ENCODE data around the gene MESP1.

MESP1 gene

DNA sequence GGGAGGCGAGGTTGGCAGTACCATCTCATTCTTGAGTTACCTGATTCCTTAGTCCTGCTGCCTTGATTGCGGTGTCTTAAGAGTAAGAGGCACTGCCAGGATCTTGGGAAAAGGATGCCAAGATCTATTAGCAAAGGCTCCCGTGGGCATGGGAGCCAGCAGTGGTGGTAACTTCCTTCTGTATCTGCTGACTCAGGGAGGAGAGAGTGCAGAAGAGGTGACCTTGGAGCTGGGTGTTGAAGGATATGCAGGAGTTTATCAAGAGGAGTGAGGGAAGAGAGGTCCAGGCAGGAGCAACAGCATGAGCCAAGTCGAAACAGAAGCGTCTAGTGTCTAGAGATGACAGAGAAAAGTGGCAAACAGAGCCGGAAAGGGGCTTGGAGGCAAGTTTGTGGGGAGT, 29.6 kb upstream of the MESP1 start:
- no peak for DNase-seq

- DNase-seq: no peak
Measured at GRCh38 chr15:89778861-89779260, 27.8 kb upstream of the MESP1 start.

DNA sequence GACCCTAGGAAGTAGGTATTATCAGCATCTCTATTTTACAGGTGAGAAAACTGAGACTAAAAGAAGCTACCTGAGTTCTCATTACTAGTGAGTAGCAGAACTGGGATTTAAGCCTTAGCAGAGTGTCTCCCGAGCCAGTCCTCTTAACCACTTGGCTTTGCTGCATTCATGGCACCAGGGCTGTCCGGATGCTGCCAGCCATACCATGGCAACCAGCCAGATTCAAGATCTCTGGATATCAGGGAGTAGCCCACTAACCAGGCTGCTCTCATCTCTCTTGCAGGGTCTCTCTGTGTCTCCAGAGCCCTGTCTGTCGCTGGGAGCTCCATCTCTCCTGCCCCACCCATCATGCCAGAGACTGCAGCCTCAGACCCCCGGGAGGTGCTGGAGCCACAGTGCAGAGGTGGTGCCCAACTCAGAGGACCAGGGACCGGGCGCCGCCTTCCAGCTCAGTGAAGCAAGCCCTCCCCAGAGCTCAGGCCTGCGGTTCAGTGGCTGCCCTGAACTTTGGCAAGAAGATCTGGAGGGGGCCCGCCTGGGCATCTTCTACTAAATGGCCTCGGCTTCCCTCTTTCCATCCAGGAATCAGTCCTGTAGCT, 26.8 kb upstream of the MESP1 start:
- no peak for DNase-seq

GRCh38 chr15:89777073-89777751, 26.2 kb upstream of the MESP1 start:
- DNase-seq: no peak

- DNase-seq: no peak
Measured at GRCh38 chr15:89776274-89777072, 25.4 kb upstream of the MESP1 start, which contains the start of gene MESP2. Gene MESP2, plus strand, starts transcription at chr15:89776332. Its CDS starts 26 bp downstream, at chr15:89776358.

GRCh38 chr15:89775815-89776214, 24.8 kb upstream of the MESP1 start:
- DNase-seq: no peak

DNA sequence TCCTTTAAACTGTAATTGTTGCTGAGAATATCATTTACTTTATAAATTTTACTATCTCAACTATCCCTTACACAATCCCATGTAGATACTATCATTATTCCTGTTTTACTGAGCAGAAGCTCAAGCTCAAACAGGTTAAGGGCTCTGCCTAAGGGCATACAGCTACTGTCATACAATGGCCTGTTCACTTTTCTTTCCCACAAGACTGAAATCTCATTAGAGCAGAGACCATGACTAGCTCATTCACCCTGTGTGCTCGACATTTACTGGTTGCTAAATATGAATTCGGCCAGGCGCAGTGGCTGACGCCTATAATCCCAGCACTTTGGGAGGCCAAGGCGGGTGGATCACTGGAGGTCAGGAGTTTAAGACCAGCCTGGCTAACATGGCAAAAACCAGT, 23.4 kb upstream of the MESP1 start:
- no peak for DNase-seq

GRCh38 chr15:89772932-89773583, 22.0 kb upstream of the MESP1 start:
- DNase-seq: no peak

DNA sequence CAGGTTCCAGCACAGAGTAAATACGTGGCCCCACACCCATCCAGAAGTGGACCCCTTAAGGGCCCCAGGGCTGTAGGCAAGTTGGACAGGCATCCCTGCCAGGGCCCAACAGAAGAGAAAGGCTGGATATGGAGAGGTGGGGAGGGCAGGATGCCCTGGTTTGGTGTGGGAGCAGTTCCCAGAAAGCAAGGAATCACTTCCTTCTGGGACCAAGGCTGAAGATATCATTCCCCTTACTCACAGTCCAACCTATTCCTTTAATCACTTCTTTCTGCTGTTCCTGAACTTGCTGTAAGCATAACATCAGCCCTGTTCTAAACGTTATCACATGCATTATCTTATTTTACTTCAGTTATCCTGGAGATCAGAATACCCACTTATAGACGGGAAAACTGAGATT, 19.0 kb upstream of the MESP1 start:
- DNase-seq: no peak

DNA sequence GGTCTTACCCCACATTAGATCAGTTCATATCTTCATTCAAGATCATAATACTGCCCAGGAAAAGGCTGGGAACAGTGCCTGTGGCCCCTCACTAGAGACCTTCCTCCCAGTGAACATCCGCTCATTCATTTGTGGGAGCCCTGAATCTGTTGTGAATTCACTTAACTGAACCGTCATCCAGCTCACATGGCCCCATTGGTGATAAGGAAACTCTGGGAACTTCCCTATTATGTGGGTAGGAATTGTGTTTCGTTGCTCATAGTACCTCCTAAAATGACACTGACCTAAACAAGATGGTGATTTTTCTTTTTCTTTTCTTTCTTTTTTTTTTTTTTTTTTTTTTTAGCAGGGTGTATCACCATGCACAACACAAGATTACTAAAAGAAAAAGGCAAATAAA, 18.3 kb upstream of the MESP1 start:
- DNase-seq: no peak

DNA sequence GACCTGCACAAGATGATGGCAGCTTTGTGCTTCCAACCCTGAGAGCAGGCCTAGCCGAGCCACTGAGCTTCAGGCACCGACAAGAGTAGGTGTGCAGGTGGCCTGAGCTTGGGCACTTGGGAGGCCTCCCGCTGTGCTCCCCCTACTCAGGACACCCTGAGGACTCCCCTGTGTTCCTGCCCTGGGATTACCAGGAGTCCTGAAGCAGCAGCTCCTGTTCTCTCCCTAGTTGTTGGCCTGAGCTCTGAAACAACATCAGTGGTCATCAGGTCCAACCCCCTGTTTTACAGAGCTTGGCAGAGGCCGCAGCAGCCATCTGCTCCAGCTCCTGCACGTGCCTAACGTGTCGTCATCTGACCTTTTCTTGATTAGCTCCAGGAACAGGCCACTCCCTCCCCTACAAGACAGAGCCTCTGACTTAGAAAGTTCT, 17.0 kb upstream of the MESP1 start:
- no peak for DNase-seq

DNA sequence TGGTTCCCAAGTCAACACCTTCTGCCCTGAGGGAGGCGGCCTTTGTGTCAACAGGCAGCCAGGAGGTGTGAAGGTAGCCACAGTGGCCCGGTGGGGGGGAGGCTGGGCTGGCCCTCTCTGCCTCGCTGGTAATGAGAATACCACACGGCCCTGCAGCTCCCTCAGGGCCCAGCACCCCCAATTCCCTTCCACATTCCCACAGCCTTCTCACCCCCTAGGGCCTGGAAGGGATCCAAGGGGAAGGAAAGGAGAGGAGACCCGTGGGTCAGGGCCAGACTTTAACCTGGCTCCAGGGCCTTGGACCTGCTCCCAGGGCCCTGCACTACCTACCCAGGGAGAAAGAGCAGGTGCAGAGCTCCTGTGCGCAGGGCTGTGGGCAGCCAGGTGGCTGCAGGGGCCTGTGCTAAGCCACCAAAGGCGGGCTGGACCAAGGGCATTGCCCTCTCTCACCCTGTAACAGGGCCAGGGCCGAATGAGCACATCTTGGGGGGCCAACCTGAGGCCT, 16.4 kb upstream of the MESP1 start:
- DNase-seq: no peak

- DNase-seq: no peak
Measured at GRCh38 chr15:89766357-89767311, 15.6 kb upstream of the MESP1 start.

GRCh38 chr15:89765694-89766093, 14.6 kb upstream of the MESP1 start:
- DNase-seq: no peak

- no peak for DNase-seq
Measured at GRCh38 chr15:89761929-89762328, 10.9 kb upstream of the MESP1 start.

DNA sequence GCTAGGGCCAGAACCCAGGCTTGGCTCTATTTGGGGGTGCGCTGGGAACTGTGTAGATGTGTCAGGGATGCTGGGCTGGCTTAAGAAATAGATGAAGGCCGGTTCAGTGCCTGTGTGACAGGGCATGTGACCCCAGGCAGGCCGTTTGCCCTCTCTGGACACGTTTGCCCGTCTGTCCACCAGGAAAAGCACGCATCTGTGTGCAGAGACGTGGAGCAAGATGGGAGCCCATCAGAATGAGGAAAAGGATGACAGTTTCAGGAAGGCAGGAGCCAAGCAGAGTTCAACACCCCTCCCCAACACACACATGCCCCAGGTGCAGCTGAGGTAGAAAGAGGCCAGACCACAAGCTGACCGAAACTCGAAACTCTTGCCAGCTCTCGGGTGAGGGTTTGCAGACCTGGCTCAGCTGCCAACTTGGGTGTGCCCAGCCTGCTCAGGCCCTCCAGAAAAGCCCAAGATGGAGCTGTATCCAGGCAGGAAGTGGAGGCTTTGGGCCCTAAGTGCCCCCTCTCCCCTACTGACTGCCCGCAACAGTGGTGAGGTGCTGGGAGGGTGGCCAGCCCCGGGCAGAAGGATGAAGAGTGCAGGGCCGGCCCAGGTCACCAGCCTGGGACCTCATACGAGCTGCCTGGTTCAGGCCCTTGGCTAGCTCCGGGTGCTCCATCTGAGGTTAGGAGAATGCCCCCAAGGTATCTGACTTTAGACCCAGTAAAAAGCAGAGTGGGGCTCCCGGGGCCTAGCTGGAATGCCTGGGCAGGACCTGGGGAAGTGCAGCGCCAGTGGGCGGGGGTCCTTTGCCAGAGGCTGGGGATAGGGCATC, 10.2 kb upstream of the MESP1 start:
- no peak for DNase-seq

DNA sequence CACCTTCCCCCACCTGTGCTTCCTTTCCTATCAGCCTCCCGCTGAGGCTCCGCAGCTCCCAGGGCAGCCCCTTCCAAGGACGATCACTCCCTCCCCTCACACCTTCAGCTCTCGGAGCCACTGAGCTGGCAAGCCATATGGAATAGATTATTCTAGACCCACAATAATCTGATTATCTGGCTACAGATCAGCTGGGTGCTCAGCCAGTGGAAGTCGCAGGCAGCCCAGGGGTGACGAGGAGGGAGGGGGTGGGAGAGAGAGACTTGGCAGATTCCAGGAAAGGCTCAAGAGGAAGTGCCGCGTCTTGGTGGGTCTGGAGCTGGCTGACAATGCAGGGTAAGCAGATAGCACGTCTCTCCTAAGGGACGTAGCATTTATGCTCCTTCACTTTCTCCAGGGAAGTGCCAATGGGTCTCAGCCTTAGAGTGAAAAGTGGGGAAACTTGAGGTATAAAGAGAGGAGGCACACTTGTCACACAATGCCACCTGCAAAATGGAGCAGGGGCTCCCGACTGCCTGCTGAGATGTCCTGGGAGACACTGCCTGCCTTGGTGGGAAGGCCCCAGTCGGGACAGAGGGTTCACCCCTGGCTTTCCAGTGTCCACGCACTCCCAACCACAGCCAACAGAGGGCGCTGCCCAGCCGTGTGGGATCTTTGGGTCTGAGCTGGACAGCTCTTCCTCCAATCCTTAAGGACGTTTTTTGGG, 9.4 kb upstream of the MESP1 start:
- DNase-seq: no peak

- no peak for DNase-seq
Measured at GRCh38 chr15:89759835-89760234, 8.8 kb upstream of the MESP1 start.

GRCh38 chr15:89758981-89759380, 7.9 kb upstream of the MESP1 start:
- DNase-seq: no peak

- no peak for DNase-seq
Measured at GRCh38 chr15:89758283-89758682, 7.2 kb upstream of the MESP1 start.

- no peak for DNase-seq
Measured at GRCh38 chr15:89756897-89757296, 5.8 kb upstream of the MESP1 start.

All from NCI-H187 treated with DMSO at 0.1 percent for 48 hours (cell line).